ENCODE measurements around the gene LPO.

- TF ChIP-seq POLR2AphosphoS2 (IDR thresholded peaks at IDR 0.05; ENCODE audit: low read depth, low read length) (no peak), GABPA (IDR thresholded peaks at IDR 0.05; ENCODE audit: low read depth) (no peak), E2F4 (IDR thresholded peaks at IDR 0.05; ENCODE audit: low read depth, low read length) (no peak)
Observed at GRCh38 chr17:58252141-58252540, 13.8 kb downstream of the LPO start.

Data from GM12878 (cell line).